ENCODE measurements around the gene TSKU. TPM values are rescaled to one million over a fixed set of nuclear protein-coding genes. Genes with fewer than 3 reads are reported as not detected.

Gene TSKU
- total RNA-seq, 2 donors from 2014 or later, result 18.7 to 46.6 TPM

- no peak for TF ChIP-seq CTCF (IDR thresholded peaks at IDR 0.05)
- Histone ChIP-seq H3K4me1 (no peaks in the 10 kb centered on the region), H3K27ac (no peak overlapping the region), H3K9me3 (no peaks in the 10 kb centered on the region), H3K4me3 (no peak overlapping the region), H3K36me3 (no peaks in the 10 kb centered on the region), H3K27me3 (no peaks in the 10 kb centered on the region)
- no peak for DNase-seq (ENCODE audit: low spot score)
Observed at GRCh38 chr11:76744186-76745043, 38.7 kb upstream of the TSKU start.

GRCh38 chr11:76745044-76745376 lies 38.1 kb upstream of the TSKU start:
- H3K9me3 ChIP-seq, result no peaks in the 10 kb centered on the region
- no peaks in the 10 kb centered on the region for H3K36me3 ChIP-seq
- H3K4me3 ChIP-seq, result no peak overlapping the region
- no peak overlapping the region for H3K27ac ChIP-seq
- no peaks in the 10 kb centered on the region for H3K4me1 ChIP-seq
- no peak for DNase-seq (ENCODE audit: low spot score)
- no peaks in the 10 kb centered on the region for H3K27me3 ChIP-seq
- no peak for TF ChIP-seq CTCF (IDR thresholded peaks at IDR 0.05)

GRCh38 chr11:76745561-76746207 lies 37.5 kb upstream of the TSKU start:
- no peak overlapping the region for H3K4me3 ChIP-seq
- DNase-seq (ENCODE audit: low spot score), result no peak
- H3K4me1 ChIP-seq, result no peaks in the 10 kb centered on the region
- TF ChIP-seq CTCF (IDR thresholded peaks at IDR 0.05), result no peak
- no peak overlapping the region for H3K27ac ChIP-seq
- no peaks in the 10 kb centered on the region for H3K27me3 ChIP-seq
- no peaks in the 10 kb centered on the region for H3K9me3 ChIP-seq
- no peaks in the 10 kb centered on the region for H3K36me3 ChIP-seq

- peaks cover 0 to 4% of the 10 kb centered on the region in 2 donors for H3K4me1 ChIP-seq
- H3K36me3 ChIP-seq, result no peaks in the 10 kb centered on the region
- H3K9me3 ChIP-seq, result no peaks in the 10 kb centered on the region
- no peak for TF ChIP-seq CTCF (IDR thresholded peaks at IDR 0.05)
- no peak overlapping the region for H3K4me3 ChIP-seq
- H3K27me3 ChIP-seq, result no peaks in the 10 kb centered on the region
- H3K27ac ChIP-seq, result no peak overlapping the region
- no peak for DNase-seq (ENCODE audit: low spot score)
Observed at GRCh38 chr11:76747153-76747914, 35.8 kb upstream of the TSKU start.

GRCh38 chr11:76747915-76748860 lies 35.0 kb upstream of the TSKU start:
- Histone ChIP-seq H3K27me3 (no peaks in the 10 kb centered on the region), H3K9me3 (no peaks in the 10 kb centered on the region), H3K4me3 (no peak overlapping the region), H3K36me3 (no peaks in the 10 kb centered on the region), H3K4me1 (peaks cover 0 to 13% of the 10 kb centered on the region in 2 donors), H3K27ac (no peak overlapping the region)
- TF ChIP-seq CTCF (IDR thresholded peaks at IDR 0.05), result no peak
- DNase-seq (ENCODE audit: low spot score), result no peak

Data from right atrium auricular region (tissue), 2 donors.